Measurements from ENCODE around the gene ANO10.
"Not testable (repeated sequence)": the region's sequence is repeated elsewhere in the genome, so short reads cannot be mapped to it uniquely, and the experiment has no call there.

ANO10 gene

GRCh38 chr3:43369404-43370292 lies 252.2 kb downstream of the ANO10 start:
- DNase-seq = no peak

GRCh38 chr3:43366885-43367284 lies 254.9 kb downstream of the ANO10 start:
- DNase-seq = no peak

GRCh38 chr3:43366481-43366880 lies 255.3 kb downstream of the ANO10 start:
- no peak for DNase-seq

GRCh38 chr3:43365601-43366305 lies 256.1 kb downstream of the ANO10 start:
- DNase-seq = no peak

- DNase-seq = no peak
Observed at GRCh38 chr3:43364926-43365325, 256.9 kb downstream of the ANO10 start.

- no peak for DNase-seq
Observed at GRCh38 chr3:43364494-43364893, 257.3 kb downstream of the ANO10 start.

- DNase-seq = no peak
Observed at GRCh38 chr3:43363621-43364266, 258.1 kb downstream of the ANO10 start.

GRCh38 chr3:43362961-43363360 lies 258.9 kb downstream of the ANO10 start:
- DNase-seq = no peak

- DNase-seq = no peak
Observed at GRCh38 chr3:43362183-43362582, 259.6 kb downstream of the ANO10 start.

- no peak for DNase-seq
Observed at GRCh38 chr3:43361077-43361476, 260.7 kb downstream of the ANO10 start.

GRCh38 chr3:43356033-43356432 lies 265.8 kb downstream of the ANO10 start:
- not testable (repeated sequence) for DNase-seq

GRCh38 chr3:43353923-43354670 lies 267.7 kb downstream of the ANO10 start:
- no peak for DNase-seq

- DNase-seq = no peak
Observed at GRCh38 chr3:43353393-43353792, 268.4 kb downstream of the ANO10 start.

- DNase-seq = no peak
Observed at GRCh38 chr3:43349716-43350115, 272.1 kb downstream of the ANO10 start.

GRCh38 chr3:43348852-43349574 lies 272.8 kb downstream of the ANO10 start:
- DNase-seq = no peak

- DNase-seq = no peak
Observed at GRCh38 chr3:43348350-43348749, 273.5 kb downstream of the ANO10 start.

- no peak for DNase-seq
Observed at GRCh38 chr3:43347774-43348173, 274.0 kb downstream of the ANO10 start.

GRCh38 chr3:43346978-43347749 lies 274.6 kb downstream of the ANO10 start:
- DNase-seq = no peak

- no peak for DNase-seq
Observed at GRCh38 chr3:43345877-43346276, 275.9 kb downstream of the ANO10 start.

- no peak for DNase-seq
Observed at GRCh38 chr3:43345246-43345645, 276.6 kb downstream of the ANO10 start.

GRCh38 chr3:43344520-43344919 lies 277.3 kb downstream of the ANO10 start:
- no peak for DNase-seq
